Endothelial cell of umbilical vein (primary cell): ENCODE results near the gene ORMDL3. TPM values are rescaled to one million over a fixed set of nuclear protein-coding genes. Genes with fewer than 3 reads are reported as not detected.

Experiments
- BruUV-seq: library from RNA; stranded (reverse); fragments of 400-500 nt; replicated peaks from 2 replicates; lab custom pipeline; 2021; lab: Mats Ljungman, UMichigan
- CTCF ChIA-PET: fragments of 300-600, 350-600 bp; sonication (Branson Sonifier 250); formaldehyde crosslinking; loops from one replicate; lab custom pipeline; 2021; ENCODE audit warnings: antibody characterized with exemption, inconsistent platforms; lab: Charles Lee
- POLR2A ChIA-PET: fragments of 300-600, 350-600 bp; sonication (Branson Sonifier 250); formaldehyde crosslinking; loops from one replicate; lab custom pipeline; 2021; ENCODE audit warnings: antibody characterized with exemption, inconsistent platforms; lab: Charles Lee
- DNase-seq: peaks from one replicate; pipeline ENCODE4 v3.0.0-alpha.2; 2011; ENCODE audit warnings: low read depth, low spot score
- FAIRE-seq: peaks from 2 replicates; lab custom pipeline; 2011; peaks lifted over from hg19 to GRCh38; lab: Jason Lieb, UNC
- H2AFZ ChIP-seq: 2 replicates; pipeline ENCODE4 v1.6.0; 2012; ENCODE audit warnings: low read depth, low read length, control low read depth, inconsistent platforms
- H3K27ac ChIP-seq: 2 replicates; pipeline ENCODE4 v1.5.1; 2011; ENCODE audit warnings: low read depth, mild to moderate bottlenecking, control low read depth, low read length, moderate library complexity; ENCODE audit not compliant: insufficient read depth
- H3K27me3 ChIP-seq, 2 experiments: 2 replicates each; pipeline versions ENCODE4 v1.6.0 to v1.6.1; 2011; ENCODE audit warnings: low read length in 2 of 2, mixed read lengths in 1 of 2; ENCODE audit not compliant: control insufficient read depth in 2 of 2, insufficient read depth in 2 of 2
- H3K36me3 ChIP-seq, 2 experiments: 2 replicates in 1 of 2; 3 replicates in 1 of 2; pipeline ENCODE4 v1.5.1; 2011; ENCODE audit warnings: low read length in 2 of 2, mild to moderate bottlenecking in 1 of 2, moderate library complexity in 1 of 2; ENCODE audit not compliant: control insufficient read depth in 2 of 2, insufficient read depth in 2 of 2; ENCODE audit errors: extremely low read depth in 1 of 2
- H3K4me1 ChIP-seq: 3 replicates; pipeline ENCODE4 v1.5.1; 2011; ENCODE audit warnings: mild to moderate bottlenecking, low read length; ENCODE audit not compliant: control insufficient read depth, insufficient read depth; ENCODE audit errors: extremely low read depth
- H3K4me2 ChIP-seq: 2 replicates; pipeline ENCODE4 v1.6.1; 2011; ENCODE audit warnings: low read length, control low read depth, mixed read lengths; ENCODE audit not compliant: insufficient read depth
- H3K4me3 ChIP-seq, 3 experiments: fragments of 200-600 bp in 1 of 3; sonication (generic), shearing (Covaris generic) in 1 of 3; replicated peaks in 1 of 3; 2 replicates each; pipeline ENCODE4 v1.5.1; 2011 to 2016; ENCODE audit warnings: control low read depth in 3 of 3, low read length in 3 of 3, mild to moderate bottlenecking in 2 of 3, inconsistent platforms in 1 of 3, low read depth in 1 of 3, moderate library complexity in 1 of 3; ENCODE audit not compliant: insufficient read depth in 1 of 3
- H3K79me2 ChIP-seq: 2 replicates; pipeline ENCODE4 v1.6.0; 2012; ENCODE audit warnings: low read length, inconsistent platforms; ENCODE audit not compliant: control insufficient read depth, insufficient read depth
- H3K9ac ChIP-seq: replicated peaks from 2 replicates; pipeline ENCODE3; 2011; ENCODE audit warnings: low read length, control low read depth; ENCODE audit not compliant: insufficient read depth; ENCODE audit errors: extremely low read depth
- H3K9me1 ChIP-seq: replicated peaks from 3 replicates; pipeline ENCODE4 v1.6.0; 2011; ENCODE audit warnings: mild to moderate bottlenecking, low read length; ENCODE audit not compliant: control insufficient read depth, insufficient read depth; ENCODE audit errors: extremely low read depth
- H3K9me3 ChIP-seq: replicated peaks from 2 replicates; pipeline ENCODE4 v1.5.1; 2012; ENCODE audit warnings: low read length, inconsistent platforms; ENCODE audit not compliant: control insufficient read depth, insufficient read depth
- H4K20me1 ChIP-seq: replicated peaks from 2 replicates; pipeline ENCODE3; 2011; ENCODE audit warnings: mild to moderate bottlenecking, low read length; ENCODE audit not compliant: control insufficient read depth, insufficient read depth; ENCODE audit errors: extremely low read depth
- EZH2 ChIP-seq: IDR thresholded peaks from 2 replicates; pipeline ENCODE4 v1.6.1; 2012; ENCODE audit warnings: borderline replicate concordance, low read depth, mild to moderate bottlenecking, moderate library complexity, low read length, inconsistent platforms; ENCODE audit not compliant: severe bottlenecking
- FOS ChIP-seq: IDR thresholded peaks from 2 replicates; pipeline ENCODE4 v1.6.1; 2011; ENCODE audit warnings: mild to moderate bottlenecking, low read length, moderate library complexity, borderline replicate concordance; ENCODE audit not compliant: insufficient read depth
- MYC ChIP-seq: IDR thresholded peaks from one replicate; pipeline ENCODE4 v1.6.1; 2011; ENCODE audit warnings: mild to moderate bottlenecking, low read depth, low read length
- POLR2A ChIP-seq: IDR thresholded peaks from 2 replicates; pipeline ENCODE4 v1.6.1; 2012; ENCODE audit warnings: low read depth, mild to moderate bottlenecking, control low read depth, low read length
- dilution Hi-C: fragments of 300-500 bp; cut with MboI; formaldehyde crosslinking; loops from one replicate; pipeline ENCODE4 v1.15.0; 2019; ENCODE audit warnings: low sequenced_read_pairs; ENCODE audit not compliant: extremely low pct_ligation_motif_present
- intact Hi-C: fragments of 100-400 bp; cut with micrococcal nuclease; formaldehyde crosslinking; loops from one replicate; pipeline ENCODE4 v1.10.0; 2022
- polyA plus RNA-seq, 4 experiments: library from polyadenylated mRNA; depleted of rRNA in 3 of 4; stranded (reverse) in 3 of 4; unstranded in 1 of 4; fragments of >200 nt; gene quantifications; 2 replicates each; pipeline versions ENCODE4 v1.2.1 to v1.2.3, GENCODE V29; 2011 to 2012; ENCODE audit warnings: missing spikeins in 1 of 4
- total RNA-seq: library from RNA; stranded (reverse); gene quantifications from 2 replicates; pipeline ENCODE4 v1.2.3, GENCODE V29; 2021
- TF ChIP-seq, protein P1 (sequence below), 2 donors: IDR thresholded peaks; 1 replicate in 1 of 2; 2 replicates in 1 of 2; pipeline ENCODE4 v1.5.1; 2011; ENCODE audit warnings: low read length in 2 of 2, mild to moderate bottlenecking in 2 of 2, moderate library complexity in 2 of 2, control low read depth in 1 of 2, inconsistent platforms in 1 of 2, low read depth in 1 of 2; ENCODE audit not compliant: insufficient read depth in 1 of 2; ENCODE audit errors: extremely low read depth in 1 of 2
- TF ChIP-seq, protein P2 (sequence below): IDR thresholded peaks from 2 replicates; pipeline ENCODE4 v1.6.1; 2011; ENCODE audit not compliant: insufficient read depth, insufficient read length

Gene ORMDL3
- total and polyA plus RNA-seq, 2 donors (not counting 3 experiments of a cell fraction or from before 2014, with no cell fraction given) = 29.8 to 49.8 TPM

GRCh38 chr17:39916918-39917317 lies 10.5 kb downstream of the ORMDL3 start:
- no peak for DNase-seq
- intact Hi-C loops (no loop called here), dilution Hi-C loops (no loop called here)
- H2AFZ ChIP-seq = no peak overlapping the region
- H3K9me3 ChIP-seq = no peaks in the 10 kb centered on the region
- H3K27ac ChIP-seq = no peak overlapping the region
- TF ChIP-seq, protein P1, sequence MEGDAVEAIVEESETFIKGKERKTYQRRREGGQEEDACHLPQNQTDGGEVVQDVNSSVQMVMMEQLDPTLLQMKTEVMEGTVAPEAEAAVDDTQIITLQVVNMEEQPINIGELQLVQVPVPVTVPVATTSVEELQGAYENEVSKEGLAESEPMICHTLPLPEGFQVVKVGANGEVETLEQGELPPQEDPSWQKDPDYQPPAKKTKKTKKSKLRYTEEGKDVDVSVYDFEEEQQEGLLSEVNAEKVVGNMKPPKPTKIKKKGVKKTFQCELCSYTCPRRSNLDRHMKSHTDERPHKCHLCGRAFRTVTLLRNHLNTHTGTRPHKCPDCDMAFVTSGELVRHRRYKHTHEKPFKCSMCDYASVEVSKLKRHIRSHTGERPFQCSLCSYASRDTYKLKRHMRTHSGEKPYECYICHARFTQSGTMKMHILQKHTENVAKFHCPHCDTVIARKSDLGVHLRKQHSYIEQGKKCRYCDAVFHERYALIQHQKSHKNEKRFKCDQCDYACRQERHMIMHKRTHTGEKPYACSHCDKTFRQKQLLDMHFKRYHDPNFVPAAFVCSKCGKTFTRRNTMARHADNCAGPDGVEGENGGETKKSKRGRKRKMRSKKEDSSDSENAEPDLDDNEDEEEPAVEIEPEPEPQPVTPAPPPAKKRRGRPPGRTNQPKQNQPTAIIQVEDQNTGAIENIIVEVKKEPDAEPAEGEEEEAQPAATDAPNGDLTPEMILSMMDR (IDR thresholded peaks at IDR 0.05; ENCODE audit: extremely low read depth in 1 of 2, insufficient read depth in 1 of 2, low read depth in 1 of 2, low read length in 2 of 2) = peak in 1 of 2 donors; percentile 5
- TF ChIP-seq EZH2 (no peak), POLR2A (no peak), MYC (no peak)
- TF ChIP-seq, protein P2, sequence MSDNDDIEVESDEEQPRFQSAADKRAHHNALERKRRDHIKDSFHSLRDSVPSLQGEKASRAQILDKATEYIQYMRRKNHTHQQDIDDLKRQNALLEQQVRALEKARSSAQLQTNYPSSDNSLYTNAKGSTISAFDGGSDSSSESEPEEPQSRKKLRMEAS = no peak
- no peaks in the 10 kb centered on the region for H3K79me2 ChIP-seq
- no peak overlapping the region for H3K9ac ChIP-seq
- H3K4me1 ChIP-seq = no peaks in the 10 kb centered on the region
- POLR2A ChIA-PET = no interaction called here
- H3K27me3 ChIP-seq = no peaks in the 10 kb centered on the region
- no peak overlapping the region for H3K4me2 ChIP-seq
- no peak for FAIRE-seq
- CTCF ChIA-PET = interaction anchor here (1.1 kb wide), 2 partner anchors 19 to 42 kb away, joined by 3 read pairs; no protein-coding TSS in a partner anchor
- H3K9me1 ChIP-seq = no peaks in the 10 kb centered on the region
- H3K36me3 ChIP-seq = peaks cover 2 to 15% of the 10 kb centered on the region in 2 experiments
- H3K4me3 ChIP-seq = no peak overlapping the region
- no TSS peak for BruUV-seq
- H4K20me1 ChIP-seq = no peaks in the 10 kb centered on the region

DNA sequence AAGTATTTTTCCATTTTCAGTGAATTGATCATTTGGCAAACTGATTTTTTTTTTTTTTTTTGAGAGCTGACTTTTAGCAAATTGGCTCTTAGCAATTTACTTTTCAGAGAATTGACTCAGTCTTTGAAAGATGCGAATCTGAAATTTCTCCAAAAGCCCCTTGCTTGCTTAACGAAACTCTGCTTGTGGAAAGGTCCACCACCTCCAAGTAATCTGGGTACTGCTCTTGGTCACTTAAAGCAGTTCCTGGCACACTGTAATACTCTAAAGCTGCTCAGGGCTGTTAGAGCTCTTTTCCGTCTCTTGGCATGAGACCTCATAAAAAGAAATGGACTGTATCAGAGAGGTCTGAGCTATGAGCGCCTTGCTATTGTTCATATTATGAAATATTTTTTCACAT lies 11.8 kb downstream of the ORMDL3 start:
- ChIA-PET CTCF (interaction anchor here (0.9 to 1.6 kb wide), 5 partner anchors 9 to 65 kb away, joined by 3 to 4 read pairs (median 3); partner anchors contain the start of gene PSMD3), POLR2A (no interaction called here)
- BruUV-seq = no TSS peak

More for the DNA sequence above, 11.8 kb downstream of the ORMDL3 start:
- H3K9me3 ChIP-seq = no peaks in the 10 kb centered on the region
- dilution Hi-C loops (no loop called here), intact Hi-C loops (no loop called here)
- no peak for FAIRE-seq
- no peak for TF ChIP-seq FOS
- no peaks in the 10 kb centered on the region for H3K4me1 ChIP-seq
- H3K36me3 ChIP-seq = peaks cover 2 to 5% of the 10 kb centered on the region in 2 experiments
- H3K4me2 ChIP-seq = no peak overlapping the region
- H2AFZ ChIP-seq = no peak overlapping the region
- H3K9ac ChIP-seq = no peak overlapping the region
- DNase-seq = no peak
- no peaks in the 10 kb centered on the region for H4K20me1 ChIP-seq
- no peak overlapping the region for H3K27ac ChIP-seq
- no peak overlapping the region for H3K4me3 ChIP-seq
- H3K27me3 ChIP-seq = no peaks in the 10 kb centered on the region
- no peaks in the 10 kb centered on the region for H3K9me1 ChIP-seq
- no peaks in the 10 kb centered on the region for H3K79me2 ChIP-seq
